Medulla oblongata (tissue), 1 donor: ENCODE data around the gene MAFG.

ENCODE experiments used
- DNase-seq: peaks from one replicate; pipeline ENCODE4 v3.0.0-alpha.2; 2015; ENCODE audit errors: extremely low spot score

MAFG gene

DNA sequence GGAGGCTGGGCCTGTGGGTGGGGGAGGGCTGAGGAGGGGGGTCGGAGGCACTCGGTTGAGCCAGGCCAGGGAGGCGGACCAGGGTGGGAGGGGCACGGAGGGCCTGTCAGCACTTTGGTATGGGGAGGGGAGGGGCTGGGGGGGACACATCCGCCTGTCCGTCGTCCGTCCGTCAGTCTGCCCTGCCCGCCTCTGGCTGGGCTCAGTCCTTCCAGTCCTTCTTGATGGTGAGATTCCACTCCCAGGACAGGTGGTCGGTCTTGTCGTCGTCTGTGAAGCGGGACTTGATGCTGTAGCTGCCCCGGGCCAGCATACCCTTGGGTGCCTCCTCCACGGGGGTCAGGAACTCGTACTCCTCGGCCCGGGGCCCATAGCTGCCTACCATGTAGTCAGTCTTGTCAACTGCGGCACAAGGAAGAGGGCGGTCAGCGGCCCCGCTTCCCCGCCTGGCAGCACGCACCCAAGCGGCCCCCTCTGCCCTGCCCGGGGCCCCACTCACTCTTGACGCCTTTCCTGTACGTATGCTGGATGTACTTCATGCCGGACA, 58.8 kb downstream of the MAFG start:
- no peak for DNase-seq
